ENCODE measurements around the gene IRS1. TPM values are rescaled to one million over a fixed set of nuclear protein-coding genes. Genes with fewer than 3 reads are reported as not detected.

The IRS1 gene
- total RNA-seq, 1 experiment from 2014 or later: 15.0 TPM

DNA sequence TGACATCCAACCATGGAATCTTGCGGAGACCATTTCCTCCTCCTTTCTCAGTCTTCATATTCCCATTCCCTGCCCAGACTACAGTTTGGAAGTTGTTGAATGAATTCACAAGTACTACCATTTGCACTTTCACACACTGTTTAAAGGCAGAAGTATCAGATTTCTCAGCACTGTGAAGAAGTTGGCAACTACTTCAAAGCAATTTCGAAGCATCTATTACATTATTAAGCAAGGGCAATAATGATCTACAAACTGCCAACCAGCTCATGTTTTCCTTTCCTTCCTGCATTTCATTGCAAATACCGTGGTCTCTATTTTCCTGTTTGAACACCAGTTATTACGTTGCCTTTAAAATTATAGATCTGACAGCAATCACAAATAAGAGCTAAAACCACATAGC, 105.5 kb downstream of the IRS1 start:
- no peaks in the 10 kb centered on the region for H3K27me3 Mint-ChIP-seq (ENCODE audit: low read depth)
- Histone ChIP-seq H3K18ac (ENCODE audit: insufficient read length, low read depth, low read length) (no peak overlapping the region), H3K23ac (ENCODE audit: insufficient read length, low read depth, low read length) (no peak overlapping the region), H3K79me2 (ENCODE audit: insufficient read depth, low read length) (no peaks in the 10 kb centered on the region), H2BK15ac (ENCODE audit: low read depth, low read length) (no peak overlapping the region), H3T11ph (ENCODE audit: low read length) (no peak overlapping the region), H3K4ac (ENCODE audit: low read depth, low read length) (no peak overlapping the region), H4K20me1 (ENCODE audit: control insufficient read depth, insufficient read depth, insufficient read length) (no peaks in the 10 kb centered on the region), H2AFZ (ENCODE audit: low read length) (no peak overlapping the region), H3K14ac (ENCODE audit: insufficient read depth, low read length) (no peak overlapping the region), H3K56ac (ENCODE audit: insufficient read length, low read depth, low read length) (no peak overlapping the region), H2BK120ac (ENCODE audit: low read depth, low read length, poor library complexity, severe bottlenecking) (no peak overlapping the region), H4K8ac (replicated peaks; ENCODE audit: insufficient read length, low read depth, low read length) (no peak overlapping the region), H4K91ac (ENCODE audit: insufficient read length, low read depth, low read length) (no peak overlapping the region), H3K9me3 (ENCODE audit: control insufficient read depth, low read depth, low read length) (no peaks in the 10 kb centered on the region), H3K79me1 (ENCODE audit: insufficient read depth, low read depth, low read length, poor library complexity, severe bottlenecking) (no peaks in the 10 kb centered on the region), H3K23me2 (ENCODE audit: insufficient read length, low read depth, low read length, poor library complexity, severe bottlenecking) (no peaks in the 10 kb centered on the region), H2AK5ac (ENCODE audit: insufficient read length, low read length) (no peak overlapping the region), H2BK20ac (ENCODE audit: low read depth, low read length, poor library complexity, severe bottlenecking) (no peak overlapping the region), H3K4me1 (ENCODE audit: insufficient read depth, low read length) (peaks cover 14% of the 10 kb centered on the region), H3K4me2 (ENCODE audit: insufficient read depth, insufficient read length, low read length) (no peak overlapping the region), H3K27ac (ENCODE audit: insufficient read length, low read depth, low read length) (no peak overlapping the region), H3K9ac (ENCODE audit: extremely low read depth, insufficient read length, low read length) (no peak overlapping the region), H2BK12ac (ENCODE audit: insufficient read length, low read depth, low read length) (no peak overlapping the region), H4K5ac (ENCODE audit: insufficient read length, low read depth, low read length) (no peak overlapping the region), H3K27me3 (ENCODE audit: insufficient read depth, low read length) (no peaks in the 10 kb centered on the region), H2BK5ac (ENCODE audit: insufficient read length, low read length) (no peak overlapping the region)
- no peak for DNase-seq
- no peak overlapping the region for H3K27ac Mint-ChIP-seq
- no peak for TF ChIP-seq CTCF (conservative IDR thresholded peaks at IDR 0.05)
- no peak overlapping the region for H3K4me3 Mint-ChIP-seq
- H3K4me1 Mint-ChIP-seq: peaks cover 29 to 38% of the 10 kb centered on the region in 2 experiments
- H3K9me3 Mint-ChIP-seq: no peaks in the 10 kb centered on the region
- no peaks in the 10 kb centered on the region; a peak in 2 of 7 replicates for H3K36me3 Mint-ChIP-seq (ENCODE audit: insufficient read depth in 1 of 3, low read depth in 3 of 3)
- no CpG with 5 or more reads among the region's 4 CpGs for WGBS (ENCODE audit: extremely low coverage, insufficient read length, low lambda C conversion rate)

Measured in H9 (cell line).